ENCODE measurements around the gene BLOC1S1.
A peak's percentile ranks its signal among the peaks of the same experiment; 100 is the strongest.

Gene BLOC1S1

GRCh38 chr12:55681142-55682077 lies 34.4 kb upstream of the BLOC1S1 start:
- Histone ChIP-seq H3K9me3 (ENCODE audit: low read depth, low read length) (no peaks in the 10 kb centered on the region), H3K9ac (ENCODE audit: insufficient read length) (no peak overlapping the region), H3K36me3 (ENCODE audit: insufficient read depth, low read length) (no peaks in the 10 kb centered on the region), H3K4me3 (peak overlapping the region; percentile 74), H3K27ac (no peak overlapping the region)
- peak; percentile 72 for DNase-seq (ENCODE audit: low read depth, low spot score)
- TF ChIP-seq POLR2AphosphoS5 (IDR thresholded peaks at IDR 0.05; ENCODE audit: borderline replicate concordance, low read depth, low read length) (peak; percentile 59; the same call in 1 of the 2 replicates), FOXP2 (optimal IDR thresholded peaks at IDR 0.05; ENCODE audit: control extremely low read depth, extremely low read length, insufficient read depth) (no peak)

DNA sequence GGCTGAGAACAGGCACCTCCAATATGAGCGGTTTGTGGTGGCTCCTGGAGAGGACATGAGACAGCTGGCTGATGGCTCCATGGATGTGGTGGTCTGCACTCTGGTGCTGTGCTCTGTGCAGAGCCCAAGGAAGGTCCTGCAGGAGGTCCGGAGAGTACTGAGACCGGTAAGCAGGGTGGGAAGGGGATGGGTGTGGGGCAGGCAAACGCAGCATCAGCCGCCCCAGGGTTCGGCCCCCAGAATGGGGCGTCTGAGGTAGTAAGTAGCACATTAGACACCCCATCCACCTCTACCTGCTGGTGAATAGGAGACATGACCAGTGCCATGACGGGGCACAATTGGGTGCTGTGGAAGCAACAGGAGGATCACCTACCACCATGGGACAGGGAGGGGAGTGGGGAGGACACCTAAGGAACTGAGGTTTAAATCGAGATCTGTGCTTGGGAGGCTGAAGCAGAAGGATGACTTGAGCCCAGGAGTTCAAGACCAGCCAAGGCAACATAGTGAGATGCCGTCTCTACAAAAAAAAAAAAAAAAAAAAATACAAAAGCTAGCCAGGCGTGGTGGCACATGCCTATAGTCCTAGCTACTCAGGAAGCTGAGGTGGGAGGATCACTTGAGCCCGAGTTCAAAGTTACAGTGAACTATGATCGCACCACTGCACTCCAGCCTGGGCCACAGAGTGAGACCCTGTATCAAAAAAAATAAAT lies 33.6 kb upstream of the BLOC1S1 start:
- no peak for TF ChIP-seq FOXP2 (optimal IDR thresholded peaks at IDR 0.05; ENCODE audit: control extremely low read depth, extremely low read length, insufficient read depth)
- TF ChIP-seq POLR2AphosphoS5 (IDR thresholded peaks at IDR 0.05; ENCODE audit: borderline replicate concordance, low read depth, low read length), result no peak
- TF ChIP-seq EZH2 (IDR thresholded peaks at IDR 0.05), result no peak
- no peaks in the 10 kb centered on the region for H3K9me3 ChIP-seq (ENCODE audit: low read depth, low read length)
- H3K36me3 ChIP-seq (ENCODE audit: insufficient read depth, low read length), result no peaks in the 10 kb centered on the region
- DNase-seq (ENCODE audit: low read depth, low spot score), result no peak
- H3K4me3 ChIP-seq, result peak overlapping the region; percentile 74
- H3K27ac ChIP-seq, result no peak overlapping the region
- H3K9ac ChIP-seq (ENCODE audit: insufficient read length), result no peak overlapping the region

GRCh38 chr12:55683676-55684075 lies 32.2 kb upstream of the BLOC1S1 start:
- Histone ChIP-seq H3K36me3 (ENCODE audit: insufficient read depth, low read length) (no peaks in the 10 kb centered on the region), H3K27ac (no peak overlapping the region), H3K9ac (ENCODE audit: insufficient read length) (no peak overlapping the region), H3K9me3 (ENCODE audit: low read depth, low read length) (no peaks in the 10 kb centered on the region), H3K4me3 (no peak overlapping the region)
- no peak for DNase-seq (ENCODE audit: low read depth, low spot score)
- TF ChIP-seq FOXP2 (optimal IDR thresholded peaks at IDR 0.05; ENCODE audit: control extremely low read depth, extremely low read length, insufficient read depth) (no peak), EZH2 (IDR thresholded peaks at IDR 0.05) (no peak), POLR2AphosphoS5 (IDR thresholded peaks at IDR 0.05; ENCODE audit: borderline replicate concordance, low read depth, low read length) (no peak)

GRCh38 chr12:55684761-55685370 lies 31.0 kb upstream of the BLOC1S1 start:
- TF ChIP-seq FOXP2 (optimal IDR thresholded peaks at IDR 0.05; ENCODE audit: control extremely low read depth, extremely low read length, insufficient read depth), result no peak
- TF ChIP-seq POLR2AphosphoS5 (IDR thresholded peaks at IDR 0.05; ENCODE audit: borderline replicate concordance, low read depth, low read length), result no peak
- TF ChIP-seq EZH2 (IDR thresholded peaks at IDR 0.05), result no peak
- no peak for DNase-seq (ENCODE audit: low read depth, low spot score)
- H3K4me3 ChIP-seq, result no peak overlapping the region
- no peak overlapping the region for H3K27ac ChIP-seq
- no peaks in the 10 kb centered on the region for H3K36me3 ChIP-seq (ENCODE audit: insufficient read depth, low read length)
- no peaks in the 10 kb centered on the region for H3K9me3 ChIP-seq (ENCODE audit: low read depth, low read length)
- H3K9ac ChIP-seq (ENCODE audit: insufficient read length), result no peak overlapping the region

GRCh38 chr12:55685671-55686070 lies 30.2 kb upstream of the BLOC1S1 start:
- no peak for DNase-seq (ENCODE audit: low read depth, low spot score)
- TF ChIP-seq EZH2 (IDR thresholded peaks at IDR 0.05) (no peak), FOXP2 (optimal IDR thresholded peaks at IDR 0.05; ENCODE audit: control extremely low read depth, extremely low read length, insufficient read depth) (no peak), POLR2AphosphoS5 (IDR thresholded peaks at IDR 0.05; ENCODE audit: borderline replicate concordance, low read depth, low read length) (no peak)
- H3K36me3 ChIP-seq (ENCODE audit: insufficient read depth, low read length), result no peaks in the 10 kb centered on the region
- H3K27ac ChIP-seq, result no peak overlapping the region
- no peak overlapping the region for H3K9ac ChIP-seq (ENCODE audit: insufficient read length)
- no peaks in the 10 kb centered on the region for H3K9me3 ChIP-seq (ENCODE audit: low read depth, low read length)
- H3K4me3 ChIP-seq, result no peak overlapping the region

GRCh38 chr12:55686366-55687010 lies 29.4 kb upstream of the BLOC1S1 start:
- no peak overlapping the region for H3K4me3 ChIP-seq
- H3K9ac ChIP-seq (ENCODE audit: insufficient read length), result no peak overlapping the region
- TF ChIP-seq POLR2AphosphoS5 (IDR thresholded peaks at IDR 0.05; ENCODE audit: borderline replicate concordance, low read depth, low read length), result no peak
- TF ChIP-seq FOXP2 (optimal IDR thresholded peaks at IDR 0.05; ENCODE audit: control extremely low read depth, extremely low read length, insufficient read depth), result no peak
- no peak for TF ChIP-seq EZH2 (IDR thresholded peaks at IDR 0.05)
- no peak overlapping the region for H3K27ac ChIP-seq
- DNase-seq (ENCODE audit: low read depth, low spot score), result no peak
- no peaks in the 10 kb centered on the region for H3K9me3 ChIP-seq (ENCODE audit: low read depth, low read length)
- no peaks in the 10 kb centered on the region for H3K36me3 ChIP-seq (ENCODE audit: insufficient read depth, low read length)

DNA sequence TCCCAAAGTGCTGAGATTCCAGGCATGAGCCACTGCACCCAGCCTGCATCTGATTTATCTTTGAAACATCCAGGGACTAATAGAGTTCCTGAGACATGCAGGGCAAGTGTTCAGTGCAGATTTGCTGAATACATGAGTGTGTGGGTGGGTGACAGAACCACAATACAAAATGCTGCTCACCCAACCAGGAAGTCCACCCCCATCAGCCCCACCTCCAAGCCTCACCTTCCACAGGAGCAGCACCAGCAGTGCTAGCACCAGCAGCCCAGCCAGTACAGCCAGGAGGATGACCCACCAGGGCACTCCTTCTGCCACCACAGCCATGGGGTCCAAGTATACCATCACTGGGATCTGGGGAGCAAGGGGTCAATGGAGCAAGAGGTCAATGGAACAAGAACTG lies 28.1 kb upstream of the BLOC1S1 start:
- H3K27ac ChIP-seq, result no peak overlapping the region
- H3K9me3 ChIP-seq (ENCODE audit: low read depth, low read length), result no peaks in the 10 kb centered on the region
- H3K9ac ChIP-seq (ENCODE audit: insufficient read length), result no peak overlapping the region
- no peaks in the 10 kb centered on the region for H3K36me3 ChIP-seq (ENCODE audit: insufficient read depth, low read length)
- no peak overlapping the region for H3K4me3 ChIP-seq
- DNase-seq (ENCODE audit: low read depth, low spot score), result no peak
- TF ChIP-seq FOXP2 (optimal IDR thresholded peaks at IDR 0.05; ENCODE audit: control extremely low read depth, extremely low read length, insufficient read depth) (no peak), POLR2AphosphoS5 (IDR thresholded peaks at IDR 0.05; ENCODE audit: borderline replicate concordance, low read depth, low read length) (no peak), EZH2 (IDR thresholded peaks at IDR 0.05) (no peak)
